ENCODE results near the gene RPL36A.

RPL36A gene

DNA sequence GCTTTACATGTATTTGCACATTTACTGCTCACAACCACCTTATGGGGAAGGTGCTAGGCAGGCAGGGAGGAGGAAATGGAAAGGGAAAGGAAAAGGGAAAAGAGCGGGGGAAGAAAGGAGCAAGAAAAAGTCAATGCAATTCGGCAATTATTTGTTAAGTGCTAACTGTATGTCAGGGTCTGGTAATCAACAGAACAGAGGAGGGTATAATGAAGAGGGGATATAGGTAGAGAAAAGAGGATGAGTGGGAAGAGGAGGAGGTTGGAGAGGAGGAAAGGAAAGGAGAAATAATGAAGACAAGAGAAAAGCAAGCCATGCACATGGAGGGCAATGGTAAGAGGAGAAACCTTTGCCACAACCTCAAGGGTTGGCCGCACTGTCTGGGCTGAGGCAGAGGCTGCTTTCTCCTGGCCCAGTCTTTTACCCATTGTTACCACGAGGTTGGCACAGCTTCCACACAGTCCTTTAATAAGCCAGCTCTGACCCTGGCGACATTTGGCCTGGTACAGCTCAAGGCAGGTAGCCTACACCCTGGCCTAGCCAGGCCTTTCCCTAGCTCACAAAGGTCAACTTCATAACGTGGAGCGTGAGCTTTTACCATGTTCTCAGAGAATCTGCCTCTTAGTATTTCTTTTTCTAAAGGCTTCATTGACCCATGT is 5.7 kb upstream of the RPL36A start:
- H2AK5ac ChIP-seq (ENCODE audit: low read depth, low read length) = no peak overlapping the region
- H2BK120ac ChIP-seq (ENCODE audit: low read depth, low read length) = no peak overlapping the region
- H4K91ac ChIP-seq (ENCODE audit: low read depth, low read length, poor library complexity) = no peak overlapping the region
- peak overlapping the region; percentile 29 for H2AFZ ChIP-seq (ENCODE audit: low read length)
- no peak overlapping the region for H2BK5ac ChIP-seq (ENCODE audit: low read length)
- no peak overlapping the region for H4K8ac ChIP-seq (ENCODE audit: low read depth, low read length)
- no peak overlapping the region for H3K4me3 ChIP-seq (ENCODE audit: low read length in 2 of 2)
- no peak overlapping the region for H3K4ac ChIP-seq (ENCODE audit: low read length)
- peaks cover 0 to under 1% of the 10 kb centered on the region in 2 donors for H3K4me1 ChIP-seq (ENCODE audit: control insufficient read depth in 2 of 2, insufficient read depth in 1 of 2, low read depth in 1 of 2, low read length in 2 of 2)
- no peaks in the 10 kb centered on the region for H3K79me1 ChIP-seq (ENCODE audit: low read depth, low read length)
- H3K23ac ChIP-seq (ENCODE audit: low read depth, low read length, poor library complexity) = no peak overlapping the region
- no peaks in the 10 kb centered on the region for H3K27me3 ChIP-seq (ENCODE audit: control insufficient read depth in 3 of 3, insufficient read depth in 3 of 3, low read depth in 1 of 3, low read length in 3 of 3)
- H3K36me3 ChIP-seq (replicated peaks in 1 of 2; ENCODE audit: control insufficient read depth in 2 of 2, insufficient read depth in 2 of 2, low read length in 2 of 2) = no peaks in the 10 kb centered on the region
- H3K18ac ChIP-seq (ENCODE audit: low read length) = no peak overlapping the region
- no peak overlapping the region for H3K14ac ChIP-seq (ENCODE audit: low read length)
- no peak overlapping the region for H2BK15ac ChIP-seq (ENCODE audit: low read length)
- H3K27ac ChIP-seq (replicated peaks; ENCODE audit: low read length) = no peak overlapping the region
- H3K9ac ChIP-seq (ENCODE audit: low read depth, low read length, poor library complexity) = no peak overlapping the region
- no peak for DNase-seq (ENCODE audit: low spot score)
- no CpG with 5 or more reads among the region's 7 CpGs for WGBS, 2 donors (ENCODE audit: extremely low coverage in 2 of 2, insufficient read length in 2 of 2, insufficient replicate concordance in 1 of 2)
- H3K4me2 ChIP-seq (ENCODE audit: insufficient read depth, low read length, poor library complexity, severe bottlenecking) = no peak overlapping the region
- H3K9me3 ChIP-seq (replicated peaks in 1 of 2; ENCODE audit: control insufficient read depth in 2 of 2, insufficient read depth in 1 of 2, low read depth in 1 of 2, low read length in 2 of 2) = no peaks in the 10 kb centered on the region
- no peak overlapping the region for H2BK12ac ChIP-seq (ENCODE audit: low read length)

- Histone ChIP-seq H4K91ac (ENCODE audit: low read depth, low read length, poor library complexity) (no peak within 1 kb of the TSS), H3K18ac (ENCODE audit: low read length) (no peak within 1 kb of the TSS), H3K4me2 (ENCODE audit: insufficient read depth, low read length, poor library complexity, severe bottlenecking) (no peak within 1 kb of the TSS), H3K79me1 (ENCODE audit: low read depth, low read length) (no peaks in the 10 kb centered on the region), H4K8ac (ENCODE audit: low read depth, low read length) (no peak within 1 kb of the TSS), H2AK5ac (ENCODE audit: low read depth, low read length) (no peak within 1 kb of the TSS), H3K27ac (replicated peaks; ENCODE audit: low read length) (no peak within 1 kb of the TSS), H3K9ac (ENCODE audit: low read depth, low read length, poor library complexity) (no peak within 1 kb of the TSS), H3K4me1 (ENCODE audit: control insufficient read depth in 2 of 2, insufficient read depth in 1 of 2, low read depth in 1 of 2, low read length in 2 of 2) (peaks cover 0 to 4% of the 10 kb centered on the region in 2 donors), H3K9me3 (replicated peaks in 1 of 2; ENCODE audit: control insufficient read depth in 2 of 2, insufficient read depth in 1 of 2, low read depth in 1 of 2, low read length in 2 of 2) (no peaks in the 10 kb centered on the region), H2BK5ac (ENCODE audit: low read length) (no peak within 1 kb of the TSS), H2BK12ac (ENCODE audit: low read length) (no peak within 1 kb of the TSS), H2BK120ac (ENCODE audit: low read depth, low read length) (no peak within 1 kb of the TSS), H2BK15ac (ENCODE audit: low read length) (no peak within 1 kb of the TSS), H3K27me3 (ENCODE audit: control insufficient read depth in 3 of 3, insufficient read depth in 3 of 3, low read depth in 1 of 3, low read length in 3 of 3) (no peaks in the 10 kb centered on the region), H3K4ac (ENCODE audit: low read length) (no peak within 1 kb of the TSS), H3K36me3 (replicated peaks in 1 of 2; ENCODE audit: control insufficient read depth in 2 of 2, insufficient read depth in 2 of 2, low read length in 2 of 2) (no peaks in the 10 kb centered on the region), H3K23ac (ENCODE audit: low read depth, low read length, poor library complexity) (no peak within 1 kb of the TSS), H2AFZ (ENCODE audit: low read length) (peak within 1 kb of the TSS; percentile 51), H3K4me3 (ENCODE audit: low read length in 2 of 2) (no peak within 1 kb of the TSS), H3K14ac (ENCODE audit: low read length) (no peak within 1 kb of the TSS)
- no peak for DNase-seq (ENCODE audit: low spot score)
- WGBS, 2 donors (ENCODE audit: extremely low coverage in 2 of 2, insufficient read length in 2 of 2, insufficient replicate concordance in 1 of 2) = no CpG with 5 or more reads among the region's 9 CpGs
Measured at GRCh38 chrX:101385795-101386541, 4.8 kb upstream of the RPL36A start, which contains the start of gene BTK. Gene BTK (minus strand): TSS chrX:101386191. CDS start chrX:101375284, 10,907 bp downstream.

DNA sequence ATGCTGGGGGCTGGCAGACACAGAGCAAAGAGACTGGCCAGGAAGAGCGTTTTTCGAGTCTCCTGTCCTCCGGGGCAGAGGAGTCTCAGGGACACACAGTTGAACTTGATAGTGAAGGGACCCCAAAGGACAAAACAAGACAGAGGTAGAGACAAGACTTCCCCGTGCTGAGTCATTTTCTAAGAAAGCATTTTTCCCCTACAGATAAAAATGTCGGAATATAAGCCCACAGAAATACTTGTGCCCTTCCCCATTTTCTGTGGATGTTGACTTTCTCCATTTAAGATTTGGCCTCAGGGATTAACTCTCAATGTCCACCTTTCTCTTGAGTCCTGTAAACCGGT is 4.3 kb upstream of the RPL36A start:
- no peak overlapping the region for H3K23ac ChIP-seq (ENCODE audit: low read depth, low read length, poor library complexity)
- no peaks in the 10 kb centered on the region for H3K9me3 ChIP-seq (replicated peaks in 1 of 2; ENCODE audit: control insufficient read depth in 2 of 2, insufficient read depth in 1 of 2, low read depth in 1 of 2, low read length in 2 of 2)
- no peak overlapping the region for H2AK5ac ChIP-seq (ENCODE audit: low read depth, low read length)
- no peak overlapping the region for H3K27ac ChIP-seq (replicated peaks; ENCODE audit: low read length)
- no peak overlapping the region for H3K9ac ChIP-seq (ENCODE audit: low read depth, low read length, poor library complexity)
- no peak overlapping the region for H3K14ac ChIP-seq (ENCODE audit: low read length)
- H3K36me3 ChIP-seq (replicated peaks in 1 of 2; ENCODE audit: control insufficient read depth in 2 of 2, insufficient read depth in 2 of 2, low read length in 2 of 2) = peaks cover 0 to 2% of the 10 kb centered on the region in 2 donors
- no peak overlapping the region for H2BK12ac ChIP-seq (ENCODE audit: low read length)
- H2BK120ac ChIP-seq (ENCODE audit: low read depth, low read length) = no peak overlapping the region
- peak overlapping the region; percentile 51 for H2AFZ ChIP-seq (ENCODE audit: low read length)
- H4K91ac ChIP-seq (ENCODE audit: low read depth, low read length, poor library complexity) = no peak overlapping the region
- H3K4me3 ChIP-seq (ENCODE audit: low read length in 2 of 2) = no peak overlapping the region
- H4K8ac ChIP-seq (ENCODE audit: low read depth, low read length) = no peak overlapping the region
- H3K18ac ChIP-seq (ENCODE audit: low read length) = no peak overlapping the region
- H2BK15ac ChIP-seq (ENCODE audit: low read length) = no peak overlapping the region
- DNase-seq (ENCODE audit: low spot score) = no peak
- no peaks in the 10 kb centered on the region for H3K79me1 ChIP-seq (ENCODE audit: low read depth, low read length)
- WGBS, 2 donors (ENCODE audit: extremely low coverage in 2 of 2, insufficient read length in 2 of 2, insufficient replicate concordance in 1 of 2) = no CpG with 5 or more reads among the region's 6 CpGs
- no peak overlapping the region for H3K4ac ChIP-seq (ENCODE audit: low read length)
- H3K4me2 ChIP-seq (ENCODE audit: insufficient read depth, low read length, poor library complexity, severe bottlenecking) = no peak overlapping the region
- no peaks in the 10 kb centered on the region for H3K27me3 ChIP-seq (ENCODE audit: control insufficient read depth in 3 of 3, insufficient read depth in 3 of 3, low read depth in 1 of 3, low read length in 3 of 3)
- no peak overlapping the region for H2BK5ac ChIP-seq (ENCODE audit: low read length)
- H3K4me1 ChIP-seq (ENCODE audit: control insufficient read depth in 2 of 2, insufficient read depth in 1 of 2, low read depth in 1 of 2, low read length in 2 of 2) = peaks cover 0 to 4% of the 10 kb centered on the region in 2 donors

- H3K4me3 ChIP-seq (ENCODE audit: low read length in 2 of 2) = no peak overlapping the region
- no peak overlapping the region for H3K4me2 ChIP-seq (ENCODE audit: insufficient read depth, low read length, poor library complexity, severe bottlenecking)
- H2BK15ac ChIP-seq (ENCODE audit: low read length) = no peak overlapping the region
- H2AFZ ChIP-seq (ENCODE audit: low read length) = no peak overlapping the region
- WGBS, 2 donors (ENCODE audit: extremely low coverage in 2 of 2, insufficient read length in 2 of 2, insufficient replicate concordance in 1 of 2) = no CpG with 5 or more reads among the region's 3 CpGs
- H3K18ac ChIP-seq (ENCODE audit: low read length) = no peak overlapping the region
- DNase-seq (ENCODE audit: low spot score) = no peak
- no peak overlapping the region for H4K8ac ChIP-seq (ENCODE audit: low read depth, low read length)
- H4K91ac ChIP-seq (ENCODE audit: low read depth, low read length, poor library complexity) = no peak overlapping the region
- H2AK5ac ChIP-seq (ENCODE audit: low read depth, low read length) = no peak overlapping the region
- H2BK5ac ChIP-seq (ENCODE audit: low read length) = no peak overlapping the region
- H3K79me1 ChIP-seq (ENCODE audit: low read depth, low read length) = peaks cover 3% of the 10 kb centered on the region
- no peak overlapping the region for H3K23ac ChIP-seq (ENCODE audit: low read depth, low read length, poor library complexity)
- no peak overlapping the region for H2BK12ac ChIP-seq (ENCODE audit: low read length)
- no peak overlapping the region for H3K9ac ChIP-seq (ENCODE audit: low read depth, low read length, poor library complexity)
- H3K4ac ChIP-seq (ENCODE audit: low read length) = no peak overlapping the region
- H3K36me3 ChIP-seq (replicated peaks in 1 of 2; ENCODE audit: control insufficient read depth in 2 of 2, insufficient read depth in 2 of 2, low read length in 2 of 2) = peaks cover 8 to 22% of the 10 kb centered on the region in 2 donors
- no peaks in the 10 kb centered on the region for H3K9me3 ChIP-seq (replicated peaks in 1 of 2; ENCODE audit: control insufficient read depth in 2 of 2, insufficient read depth in 1 of 2, low read depth in 1 of 2, low read length in 2 of 2)
- peaks cover 3 to 9% of the 10 kb centered on the region in 2 donors for H3K4me1 ChIP-seq (ENCODE audit: control insufficient read depth in 2 of 2, insufficient read depth in 1 of 2, low read depth in 1 of 2, low read length in 2 of 2)
- H3K27ac ChIP-seq (replicated peaks; ENCODE audit: low read length) = no peak overlapping the region
- H3K27me3 ChIP-seq (ENCODE audit: control insufficient read depth in 3 of 3, insufficient read depth in 3 of 3, low read depth in 1 of 3, low read length in 3 of 3) = no peaks in the 10 kb centered on the region
- no peak overlapping the region for H3K14ac ChIP-seq (ENCODE audit: low read length)
- H2BK120ac ChIP-seq (ENCODE audit: low read depth, low read length) = no peak overlapping the region
Measured at GRCh38 chrX:101388604-101389003, 2.2 kb upstream of the RPL36A start.

All from neuronal stem cell (in vitro differentiated cells).